HG02973 (cell line): Measurements from ENCODE around the gene ASAP2.

ENCODE experiments used
- ATAC-seq: cut with Tn5 transposase; IDR thresholded peaks from one replicate; pipeline ENCODE4 v1.9.1; 2021; ENCODE audit warnings: moderate library complexity; ENCODE audit not compliant: unreplicated experiment

Gene ASAP2

GRCh38 chr2:9291866-9292265, 85.3 kb downstream of the ASAP2 start:
- ATAC-seq: no peak

- no peak for ATAC-seq
Measured at GRCh38 chr2:9292426-9292825, 85.8 kb downstream of the ASAP2 start.

- no peak for ATAC-seq
Measured at GRCh38 chr2:9294764-9295163, 88.2 kb downstream of the ASAP2 start.

GRCh38 chr2:9296559-9296958, 89.9 kb downstream of the ASAP2 start:
- no peak for ATAC-seq

GRCh38 chr2:9297156-9297555, 90.5 kb downstream of the ASAP2 start:
- ATAC-seq: no peak

- ATAC-seq: no peak
Measured at GRCh38 chr2:9297807-9298206, 91.2 kb downstream of the ASAP2 start.

GRCh38 chr2:9298583-9298982, 92.0 kb downstream of the ASAP2 start:
- no peak for ATAC-seq

- no peak for ATAC-seq
Measured at GRCh38 chr2:9299161-9300100, 92.8 kb downstream of the ASAP2 start.

GRCh38 chr2:9300214-9300613, 93.6 kb downstream of the ASAP2 start:
- no peak for ATAC-seq

GRCh38 chr2:9300829-9301453, 94.3 kb downstream of the ASAP2 start:
- no peak for ATAC-seq

GRCh38 chr2:9302755-9303154, 96.1 kb downstream of the ASAP2 start:
- ATAC-seq: no peak

- no peak for ATAC-seq
Measured at GRCh38 chr2:9303528-9304225, 97.1 kb downstream of the ASAP2 start.

- ATAC-seq: no peak
Measured at GRCh38 chr2:9306911-9307310, 100.3 kb downstream of the ASAP2 start.

- no peak for ATAC-seq
Measured at GRCh38 chr2:9307535-9307934, 100.9 kb downstream of the ASAP2 start.

GRCh38 chr2:9308186-9308955, 101.8 kb downstream of the ASAP2 start:
- no peak for ATAC-seq

- no peak for ATAC-seq
Measured at GRCh38 chr2:9309147-9309546, 102.5 kb downstream of the ASAP2 start.

GRCh38 chr2:9310377-9310776, 103.8 kb downstream of the ASAP2 start:
- no peak for ATAC-seq

GRCh38 chr2:9310798-9311197, 104.2 kb downstream of the ASAP2 start:
- no peak for ATAC-seq

GRCh38 chr2:9311488-9311887, 104.9 kb downstream of the ASAP2 start:
- no peak for ATAC-seq

GRCh38 chr2:9312591-9312990, 106.0 kb downstream of the ASAP2 start:
- no peak for ATAC-seq

GRCh38 chr2:9313443-9313842, 106.8 kb downstream of the ASAP2 start:
- ATAC-seq: no peak
